Effector memory CD8-positive, alpha-beta T cell (primary cell): ENCODE data around the gene INPP5K.
"Not testable (repeated sequence)": the region's sequence is repeated elsewhere in the genome, so short reads cannot be mapped to it uniquely, and the experiment has no call there.

Source experiments
- ATAC-seq: fragments of 150-1000 bp; cut with Tn5 transposase; replicated peaks from 2 replicates; pipeline ENCODE4 v1.10.0; 2021; ENCODE audit warnings: mild to moderate bottlenecking, moderate library complexity
- DNase-seq, 3 experiments: peaks; one replicate each; pipeline ENCODE4 v3.0.0; 2021
- H3K27ac Mint-ChIP-seq, 2 donors: one replicate each; pipeline ENCODE4 v1.8.0; 2022; ENCODE audit warnings: mild to moderate bottlenecking in 2 of 2, mixed read lengths in 2 of 2, moderate library complexity in 2 of 2
- H3K27me3 Mint-ChIP-seq, 2 donors: one replicate each; pipeline ENCODE4 v1.8.0; 2022; ENCODE audit warnings: mixed read lengths in 2 of 2
- H3K36me3 Mint-ChIP-seq: one replicate; pipeline ENCODE4 v1.8.0; 2022; ENCODE audit warnings: mild to moderate bottlenecking, moderate library complexity, mixed read lengths; ENCODE audit not compliant: insufficient read depth
- H3K4me1 Mint-ChIP-seq, 2 donors: one replicate each; pipeline ENCODE4 v1.8.0; 2022; ENCODE audit warnings: low read depth in 2 of 2, mixed read lengths in 2 of 2
- H3K4me3 Mint-ChIP-seq, 2 donors: one replicate each; pipeline ENCODE4 v1.8.0; 2022; ENCODE audit warnings: mild to moderate bottlenecking in 2 of 2, mixed read lengths in 2 of 2, moderate library complexity in 2 of 2
- H3K9me3 Mint-ChIP-seq, 2 donors: one replicate each; pipeline ENCODE4 v1.8.0; 2022; ENCODE audit warnings: mixed read lengths in 2 of 2

INPP5K gene

DNA sequence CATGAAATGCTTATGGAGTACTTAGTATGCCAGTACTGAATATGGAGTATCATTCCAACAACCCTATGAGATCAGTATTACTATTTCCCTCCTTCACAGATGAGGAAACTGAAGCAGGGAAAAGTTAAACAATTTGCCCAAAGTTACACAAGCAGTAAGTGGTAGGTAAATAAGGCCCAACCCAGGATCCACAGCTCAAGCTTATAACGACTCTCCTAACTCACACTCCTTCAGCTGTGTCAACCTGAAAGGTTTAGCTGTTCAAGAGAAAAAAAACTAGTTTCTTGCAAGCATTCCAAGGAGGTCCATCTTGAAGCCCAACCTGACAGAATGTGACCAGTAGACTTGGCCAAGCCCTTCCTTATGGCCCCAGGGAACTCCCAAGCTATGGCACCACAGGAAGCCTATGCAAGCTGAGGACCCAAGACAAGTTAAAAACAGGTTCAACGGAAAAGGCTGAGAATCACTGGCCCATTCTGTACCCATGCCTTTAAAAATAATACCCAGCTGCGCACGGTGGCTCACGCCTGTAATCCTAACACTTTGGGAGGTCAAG is 66.9 kb downstream of the INPP5K start:
- Mint-ChIP-seq H3K9me3 (no peaks in the 10 kb centered on the region), H3K4me1 (peaks cover 43 to 55% of the 10 kb centered on the region in 2 donors), H3K27ac (peak overlapping the region; percentile 51 to 84), H3K36me3 (peaks cover 36% of the 10 kb centered on the region), H3K4me3 (no peak overlapping the region), H3K27me3 (no peaks in the 10 kb centered on the region)
- ATAC-seq (no peak), DNase-seq (no peak)

GRCh38 chr17:1447052-1447451 is 69.4 kb downstream of the INPP5K start:
- no peak for ATAC-seq
- H3K27ac Mint-ChIP-seq, result peak overlapping the region in 1 of 2 donors; percentile 88
- no peaks in the 10 kb centered on the region for H3K9me3 Mint-ChIP-seq
- no peaks in the 10 kb centered on the region for H3K27me3 Mint-ChIP-seq
- H3K4me3 Mint-ChIP-seq, result no peak overlapping the region
- DNase-seq, result no peak
- peaks cover 31 to 36% of the 10 kb centered on the region in 2 donors for H3K4me1 Mint-ChIP-seq
- H3K36me3 Mint-ChIP-seq, result peaks cover 33% of the 10 kb centered on the region

GRCh38 chr17:1446201-1446600 is 70.2 kb downstream of the INPP5K start:
- Mint-ChIP-seq H3K4me3 (no peak overlapping the region), H3K27ac (peak overlapping the region; percentile 41 to 60)

GRCh38 chr17:1445695-1446094 is 70.7 kb downstream of the INPP5K start:
- not testable (repeated sequence) for ATAC-seq, H3K9me3 Mint-ChIP-seq, H3K4me3 Mint-ChIP-seq, H3K27me3 Mint-ChIP-seq, DNase-seq
- Mint-ChIP-seq H3K36me3 (peaks cover 34% of the 10 kb centered on the region), H3K27ac (peak overlapping the region; percentile 41 to 60), H3K4me1 (peaks cover 29 to 31% of the 10 kb centered on the region in 2 donors)

More at GRCh38 chr17:1446201-1446600, 70.2 kb downstream of the INPP5K start:
- no peak for ATAC-seq
- peaks cover 31% of the 10 kb centered on the region for H3K36me3 Mint-ChIP-seq
- H3K4me1 Mint-ChIP-seq, result peaks cover 30 to 31% of the 10 kb centered on the region in 2 donors
- no peaks in the 10 kb centered on the region for H3K9me3 Mint-ChIP-seq
- no peak for DNase-seq
- no peaks in the 10 kb centered on the region for H3K27me3 Mint-ChIP-seq
